ENCODE results near the gene PTPRD. TPM values are rescaled to one million over a fixed set of nuclear protein-coding genes. Genes with fewer than 3 reads are reported as not detected.

Gene PTPRD
- total RNA-seq, 1 donor from 2014 or later, result 197 TPM

DNA sequence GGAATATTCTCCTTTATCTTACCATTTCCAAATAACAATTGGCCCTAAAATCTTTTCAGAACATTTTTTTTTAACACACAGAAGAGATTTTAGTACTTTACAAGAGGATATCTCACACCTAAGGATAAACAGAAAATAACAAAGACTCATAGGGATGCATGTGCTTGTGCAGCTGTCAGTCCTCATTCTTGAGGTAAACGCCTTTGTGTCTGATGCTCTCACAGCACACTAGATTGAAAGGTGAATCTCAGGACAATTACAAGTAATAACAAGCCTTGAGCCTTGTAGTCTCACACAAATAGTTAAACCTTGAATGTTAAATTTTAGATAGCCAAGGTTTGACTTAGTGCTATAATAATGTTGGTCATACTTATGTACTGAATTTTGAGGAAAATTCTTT, 439.2 kb downstream of the PTPRD start:
- no peak for TF ChIP-seq CTCF (conservative IDR thresholded peaks at IDR 0.05)
- no peaks in the 10 kb centered on the region for H3K36me3 Mint-ChIP-seq
- H3K4me1 Mint-ChIP-seq (ENCODE audit: unreplicated experiment), result no peaks in the 10 kb centered on the region
- H3K4me3 Mint-ChIP-seq, result no peak overlapping the region
- H3K27ac Mint-ChIP-seq, result no peak overlapping the region
- no peak for DNase-seq (ENCODE audit: extremely low spot score, unreplicated experiment)
- no peaks in the 10 kb centered on the region for H3K27me3 Mint-ChIP-seq
- H3K9me3 Mint-ChIP-seq, result peaks cover 4% of the 10 kb centered on the region

GRCh38 chr9:10172476-10172875, 440.3 kb downstream of the PTPRD start:
- H3K4me3 Mint-ChIP-seq, result no peak overlapping the region
- H3K4me1 Mint-ChIP-seq (ENCODE audit: unreplicated experiment), result no peaks in the 10 kb centered on the region
- no peaks in the 10 kb centered on the region for H3K36me3 Mint-ChIP-seq
- DNase-seq (ENCODE audit: extremely low spot score, unreplicated experiment), result no peak
- peaks cover 4% of the 10 kb centered on the region for H3K9me3 Mint-ChIP-seq
- H3K27ac Mint-ChIP-seq, result no peak overlapping the region
- TF ChIP-seq CTCF (conservative IDR thresholded peaks at IDR 0.05), result no peak
- H3K27me3 Mint-ChIP-seq, result no peaks in the 10 kb centered on the region

GRCh38 chr9:10168241-10168640, 444.6 kb downstream of the PTPRD start:
- Mint-ChIP-seq H3K4me1 (ENCODE audit: unreplicated experiment) (no peaks in the 10 kb centered on the region), H3K27me3 (no peaks in the 10 kb centered on the region), H3K27ac (no peak overlapping the region), H3K36me3 (no peaks in the 10 kb centered on the region), H3K9me3 (peaks cover 4% of the 10 kb centered on the region), H3K4me3 (no peak overlapping the region)
- TF ChIP-seq CTCF (conservative IDR thresholded peaks at IDR 0.05), result no peak
- DNase-seq (ENCODE audit: extremely low spot score, unreplicated experiment), result no peak

- no peak overlapping the region for H3K27ac Mint-ChIP-seq
- no peaks in the 10 kb centered on the region for H3K27me3 Mint-ChIP-seq
- no peaks in the 10 kb centered on the region for H3K36me3 Mint-ChIP-seq
- H3K9me3 Mint-ChIP-seq, result no peaks in the 10 kb centered on the region
- no peaks in the 10 kb centered on the region for H3K4me1 Mint-ChIP-seq (ENCODE audit: unreplicated experiment)
- no peak overlapping the region for H3K4me3 Mint-ChIP-seq
- TF ChIP-seq CTCF (conservative IDR thresholded peaks at IDR 0.05), result no peak
- no peak for DNase-seq (ENCODE audit: extremely low spot score, unreplicated experiment)
Observed at GRCh38 chr9:10148796-10149195, 464.0 kb downstream of the PTPRD start.

GRCh38 chr9:10146517-10147331, 466.1 kb downstream of the PTPRD start:
- Mint-ChIP-seq H3K27me3 (no peaks in the 10 kb centered on the region), H3K36me3 (no peaks in the 10 kb centered on the region), H3K9me3 (no peaks in the 10 kb centered on the region), H3K27ac (no peak overlapping the region), H3K4me3 (no peak overlapping the region), H3K4me1 (ENCODE audit: unreplicated experiment) (no peaks in the 10 kb centered on the region)
- TF ChIP-seq CTCF (conservative IDR thresholded peaks at IDR 0.05), result no peak
- DNase-seq (ENCODE audit: extremely low spot score, unreplicated experiment), result no peak
